GM23338 (cell line): ENCODE data around the gene GSG1. TPM values are rescaled to one million over a fixed set of nuclear protein-coding genes. Genes with fewer than 3 reads are reported as not detected.

Experiments
- ATAC-seq: fragments of 200-7000 bp; cut with Tn5 transposase; 3 replicates; pipeline ENCODE4 v1.9.1; 2020
- DNase-seq: peaks from one replicate; pipeline ENCODE4 v3.0.0-alpha.2; 2015; ENCODE audit warnings: low spot score
- H2AFZ ChIP-seq: fragments of 200-600 bp; sonication (generic); 2 replicates; pipeline ENCODE4 v1.8.0; 2016; ENCODE audit warnings: antibody characterized with exemption, mild to moderate bottlenecking, moderate library complexity
- H3F3A ChIP-seq: fragments of 200-600 bp; sonication (generic); replicated peaks from 2 replicates; pipeline ENCODE4 v1.8.0; 2017; ENCODE audit warnings: antibody characterized with exemption, mixed run types, low read depth
- H3K27ac ChIP-seq: fragments of 200-600 bp; sonication (generic); 2 replicates; pipeline ENCODE4 v1.6.1; 2016; ENCODE audit warnings: low read depth
- H3K27me3 ChIP-seq: fragments of 200-600 bp; sonication (generic); 2 replicates; pipeline ENCODE4 v1.8.0; 2016; ENCODE audit warnings: mild to moderate bottlenecking, mixed run types, moderate library complexity; ENCODE audit not compliant: insufficient read depth
- H3K36me3 ChIP-seq: fragments of 200-600 bp; sonication (generic); 2 replicates; pipeline ENCODE4 v1.8.0; 2016; ENCODE audit warnings: mild to moderate bottlenecking; ENCODE audit not compliant: insufficient read depth
- H3K4me1 ChIP-seq: fragments of 200-600 bp; sonication (generic); 2 replicates; pipeline ENCODE4 v1.8.0; 2016; ENCODE audit warnings: mild to moderate bottlenecking, moderate library complexity; ENCODE audit not compliant: insufficient read depth
- H3K4me2 ChIP-seq: fragments of 200-600 bp; sonication (generic); 2 replicates; pipeline ENCODE4 v1.7.1; 2017; ENCODE audit warnings: mixed run types
- H3K4me3 ChIP-seq: fragments of 200-600 bp; sonication (generic); 2 replicates; pipeline ENCODE4 v1.6.1; 2016; ENCODE audit warnings: mixed run types
- H3K79me2 ChIP-seq: fragments of 200-600 bp; sonication (generic); replicated peaks from 2 replicates; pipeline ENCODE4 v1.8.0; 2017; ENCODE audit warnings: mild to moderate bottlenecking; ENCODE audit not compliant: insufficient read depth
- H3K9me2 ChIP-seq: fragments of 200-600 bp; sonication (generic); 2 replicates; pipeline ENCODE4 v1.8.0; 2017; ENCODE audit not compliant: insufficient read depth
- H4K20me1 ChIP-seq: fragments of 200-600 bp; sonication (generic); replicated peaks from 2 replicates; pipeline ENCODE4 v1.8.0; 2017; ENCODE audit warnings: mild to moderate bottlenecking; ENCODE audit not compliant: insufficient read depth
- H3K27ac Mint-ChIP-seq: 2 replicates; pipeline ENCODE4 v1.8.0; 2020; ENCODE audit warnings: inconsistent platforms, mild to moderate bottlenecking, moderate library complexity, mixed read lengths
- H3K27me3 Mint-ChIP-seq: 3 replicates; pipeline ENCODE4 v1.8.0; 2022; ENCODE audit warnings: low read depth, mild to moderate bottlenecking, moderate library complexity, mixed read lengths, inconsistent platforms; ENCODE audit not compliant: insufficient read depth, poor library complexity
- H3K36me3 Mint-ChIP-seq: 3 replicates; pipeline ENCODE4 v1.8.0; 2021; ENCODE audit warnings: low read depth, mild to moderate bottlenecking, inconsistent platforms, moderate library complexity, mixed read lengths
- H3K4me1 Mint-ChIP-seq: 3 replicates; pipeline ENCODE4 v1.8.0; 2020; ENCODE audit warnings: mild to moderate bottlenecking, inconsistent platforms, mixed read lengths
- H3K4me3 Mint-ChIP-seq: 3 replicates; pipeline ENCODE4 v1.8.0; 2021; ENCODE audit warnings: moderate library complexity, mild to moderate bottlenecking, inconsistent platforms, mixed read lengths
- H3K9me3 Mint-ChIP-seq: 3 replicates; pipeline ENCODE4 v1.8.0; 2020; ENCODE audit warnings: moderate library complexity, mild to moderate bottlenecking, inconsistent platforms, mixed read lengths
- CREB1 ChIP-seq: fragments of 250-450 bp; sonication (Bioruptor Pico); IDR thresholded peaks from 2 replicates; pipeline ENCODE4 v1.5.0; 2020; ENCODE audit warnings: low read depth, mild to moderate bottlenecking, moderate library complexity
- EZH2 ChIP-seq: fragments of 200-600 bp; sonication (generic); IDR thresholded peaks from one replicate; pipeline ENCODE4 v1.8.0; 2017; ENCODE audit warnings: antibody characterized with exemption, mild to moderate bottlenecking, low read depth; ENCODE audit not compliant: unreplicated experiment
- EZH2phosphoT487 ChIP-seq: fragments of 200-600 bp; sonication (generic); IDR thresholded peaks from one replicate; pipeline ENCODE4 v1.8.1; 2018; ENCODE audit warnings: antibody characterized with exemption; ENCODE audit not compliant: unreplicated experiment
- JUNB ChIP-seq: IDR thresholded peaks from one replicate; pipeline ENCODE4 v1.6.1; 2016; ENCODE audit warnings: antibody characterized with exemption; ENCODE audit not compliant: unreplicated experiment
- NANOG ChIP-seq: IDR thresholded peaks from 2 replicates; pipeline ENCODE4 v1.6.1; 2016; ENCODE audit warnings: antibody characterized with exemption, borderline replicate concordance
- POLR2AphosphoS5 ChIP-seq: IDR thresholded peaks from 2 replicates; pipeline ENCODE4 v1.6.1; 2016; ENCODE audit warnings: antibody characterized with exemption, low read depth
- STAT1 ChIP-seq: IDR thresholded peaks from one replicate; pipeline ENCODE4 v1.6.1; 2016; ENCODE audit warnings: antibody characterized with exemption; ENCODE audit not compliant: unreplicated experiment
- ZNF114 ChIP-seq: fragments of 250-450 bp; sonication (Bioruptor Pico); IDR thresholded peaks from 2 replicates; pipeline ENCODE4 v1.5.0; 2020; ENCODE audit warnings: mild to moderate bottlenecking, moderate library complexity
- ZNF331 ChIP-seq: fragments of 250-450 bp; sonication (Bioruptor Pico); IDR thresholded peaks from 2 replicates; pipeline ENCODE4 v1.5.0; 2020; ENCODE audit warnings: low read depth, mild to moderate bottlenecking, moderate library complexity
- ZNF462 ChIP-seq: fragments of 250-450 bp; sonication (Bioruptor Pico); IDR thresholded peaks from 2 replicates; pipeline ENCODE4 v1.5.0; 2020; ENCODE audit warnings: mild to moderate bottlenecking, moderate library complexity
- polyA plus RNA-seq: library from polyadenylated mRNA; unstranded; fragments of >200 nt; fragmentation: Nextera tagmentation; extraction: Ambion mirVana; gene quantifications from 2 replicates; pipeline ENCODE4 v1.2.1, GENCODE V29; 2016
- total RNA-seq: library from RNA; depleted of rRNA; stranded (reverse); fragments of >200 nt; shearing (Covaris generic); gene quantifications from 2 replicates; pipeline ENCODE4 v1.2.3, GENCODE V29; 2014
- TF ChIP-seq, protein P1 (sequence below): IDR thresholded peaks from one replicate; pipeline ENCODE4 v1.6.1; 2018; ENCODE audit warnings: antibody characterized with exemption; ENCODE audit not compliant: unreplicated experiment
- TF ChIP-seq, protein P2 (sequence below): IDR thresholded peaks from 2 replicates; pipeline ENCODE4 v1.6.1; 2016; ENCODE audit warnings: antibody characterized with exemption
- TF ChIP-seq, protein P3 (sequence below), 2 experiments: fragments of 200-600 bp in 1 of 2; sonication (generic) in 1 of 2; conservative IDR thresholded peaks; 2 replicates each; pipeline versions ENCODE4 v1.5.1 to v1.6.1; 2016 to 2017; ENCODE audit warnings: antibody characterized with exemption in 2 of 2, low read depth in 2 of 2, mild to moderate bottlenecking in 2 of 2, moderate library complexity in 1 of 2

GSG1 gene
- total and polyA plus RNA-seq, 2 experiments from 2014 or later, result 0.17 to 0.63 TPM

GRCh38 chr12:13066459-13066858 lies 37.0 kb downstream of the GSG1 start:
- Histone ChIP-seq H3K9me2 (peaks cover 3% of the 10 kb centered on the region; the same call in 1 of the 2 replicates), H3K27ac (no peak overlapping the region), H3K79me2 (no peaks in the 10 kb centered on the region), H3K4me1 (no peaks in the 10 kb centered on the region), H2AFZ (no peak overlapping the region), H3K36me3 (peaks cover 8% of the 10 kb centered on the region), H3K27me3 (no peaks in the 10 kb centered on the region), H3K4me3 (no peak overlapping the region), H4K20me1 (no peaks in the 10 kb centered on the region; the same call in 1 of the 2 replicates), H3F3A (no peaks in the 10 kb centered on the region), H3K4me2 (no peak overlapping the region)
- Mint-ChIP-seq H3K4me1 (peaks cover 9% of the 10 kb centered on the region; the same call in 2 of the 3 replicates), H3K27ac (no peak overlapping the region), H3K36me3 (peaks cover 23% of the 10 kb centered on the region), H3K27me3 (peaks cover 6% of the 10 kb centered on the region), H3K4me3 (no peak overlapping the region), H3K9me3 (no peaks in the 10 kb centered on the region)
- ATAC-seq, result no peak
- no peak for DNase-seq
- TF ChIP-seq STAT1 (no peak), ZNF114 (CRISPR knock-in tag) (no peak), JUNB (no peak), POLR2AphosphoS5 (no peak), EZH2phosphoT487 (no peak), CREB1 (no peak), NANOG (no peak), ZNF462 (CRISPR knock-in tag) (no peak), ZNF331 (CRISPR knock-in tag) (no peak), EZH2 (no peak)
- TF ChIP-seq, protein P1, sequence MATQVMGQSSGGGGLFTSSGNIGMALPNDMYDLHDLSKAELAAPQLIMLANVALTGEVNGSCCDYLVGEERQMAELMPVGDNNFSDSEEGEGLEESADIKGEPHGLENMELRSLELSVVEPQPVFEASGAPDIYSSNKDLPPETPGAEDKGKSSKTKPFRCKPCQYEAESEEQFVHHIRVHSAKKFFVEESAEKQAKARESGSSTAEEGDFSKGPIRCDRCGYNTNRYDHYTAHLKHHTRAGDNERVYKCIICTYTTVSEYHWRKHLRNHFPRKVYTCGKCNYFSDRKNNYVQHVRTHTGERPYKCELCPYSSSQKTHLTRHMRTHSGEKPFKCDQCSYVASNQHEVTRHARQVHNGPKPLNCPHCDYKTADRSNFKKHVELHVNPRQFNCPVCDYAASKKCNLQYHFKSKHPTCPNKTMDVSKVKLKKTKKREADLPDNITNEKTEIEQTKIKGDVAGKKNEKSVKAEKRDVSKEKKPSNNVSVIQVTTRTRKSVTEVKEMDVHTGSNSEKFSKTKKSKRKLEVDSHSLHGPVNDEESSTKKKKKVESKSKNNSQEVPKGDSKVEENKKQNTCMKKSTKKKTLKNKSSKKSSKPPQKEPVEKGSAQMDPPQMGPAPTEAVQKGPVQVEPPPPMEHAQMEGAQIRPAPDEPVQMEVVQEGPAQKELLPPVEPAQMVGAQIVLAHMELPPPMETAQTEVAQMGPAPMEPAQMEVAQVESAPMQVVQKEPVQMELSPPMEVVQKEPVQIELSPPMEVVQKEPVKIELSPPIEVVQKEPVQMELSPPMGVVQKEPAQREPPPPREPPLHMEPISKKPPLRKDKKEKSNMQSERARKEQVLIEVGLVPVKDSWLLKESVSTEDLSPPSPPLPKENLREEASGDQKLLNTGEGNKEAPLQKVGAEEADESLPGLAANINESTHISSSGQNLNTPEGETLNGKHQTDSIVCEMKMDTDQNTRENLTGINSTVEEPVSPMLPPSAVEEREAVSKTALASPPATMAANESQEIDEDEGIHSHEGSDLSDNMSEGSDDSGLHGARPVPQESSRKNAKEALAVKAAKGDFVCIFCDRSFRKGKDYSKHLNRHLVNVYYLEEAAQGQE, result no peak
- TF ChIP-seq, protein P2, sequence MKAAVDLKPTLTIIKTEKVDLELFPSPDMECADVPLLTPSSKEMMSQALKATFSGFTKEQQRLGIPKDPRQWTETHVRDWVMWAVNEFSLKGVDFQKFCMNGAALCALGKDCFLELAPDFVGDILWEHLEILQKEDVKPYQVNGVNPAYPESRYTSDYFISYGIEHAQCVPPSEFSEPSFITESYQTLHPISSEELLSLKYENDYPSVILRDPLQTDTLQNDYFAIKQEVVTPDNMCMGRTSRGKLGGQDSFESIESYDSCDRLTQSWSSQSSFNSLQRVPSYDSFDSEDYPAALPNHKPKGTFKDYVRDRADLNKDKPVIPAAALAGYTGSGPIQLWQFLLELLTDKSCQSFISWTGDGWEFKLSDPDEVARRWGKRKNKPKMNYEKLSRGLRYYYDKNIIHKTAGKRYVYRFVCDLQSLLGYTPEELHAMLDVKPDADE, result no peak
- TF ChIP-seq, protein P3, sequence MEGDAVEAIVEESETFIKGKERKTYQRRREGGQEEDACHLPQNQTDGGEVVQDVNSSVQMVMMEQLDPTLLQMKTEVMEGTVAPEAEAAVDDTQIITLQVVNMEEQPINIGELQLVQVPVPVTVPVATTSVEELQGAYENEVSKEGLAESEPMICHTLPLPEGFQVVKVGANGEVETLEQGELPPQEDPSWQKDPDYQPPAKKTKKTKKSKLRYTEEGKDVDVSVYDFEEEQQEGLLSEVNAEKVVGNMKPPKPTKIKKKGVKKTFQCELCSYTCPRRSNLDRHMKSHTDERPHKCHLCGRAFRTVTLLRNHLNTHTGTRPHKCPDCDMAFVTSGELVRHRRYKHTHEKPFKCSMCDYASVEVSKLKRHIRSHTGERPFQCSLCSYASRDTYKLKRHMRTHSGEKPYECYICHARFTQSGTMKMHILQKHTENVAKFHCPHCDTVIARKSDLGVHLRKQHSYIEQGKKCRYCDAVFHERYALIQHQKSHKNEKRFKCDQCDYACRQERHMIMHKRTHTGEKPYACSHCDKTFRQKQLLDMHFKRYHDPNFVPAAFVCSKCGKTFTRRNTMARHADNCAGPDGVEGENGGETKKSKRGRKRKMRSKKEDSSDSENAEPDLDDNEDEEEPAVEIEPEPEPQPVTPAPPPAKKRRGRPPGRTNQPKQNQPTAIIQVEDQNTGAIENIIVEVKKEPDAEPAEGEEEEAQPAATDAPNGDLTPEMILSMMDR (conservative IDR thresholded peaks at IDR 0.05; ENCODE audit: low read depth in 2 of 2), result no peak
